HepG2 (cell line): ENCODE data around the gene SMIM28. TPM values are rescaled to one million over a fixed set of nuclear protein-coding genes. Genes with fewer than 3 reads are reported as not detected.

Experiments
- ATAC-seq: fragments of 200-7000 bp; cut with Tn5 transposase; 3 replicates; pipeline ENCODE4 v1.9.1; 2020; ENCODE audit warnings: mild to moderate bottlenecking, moderate library complexity
- BruUV-seq: library from RNA; stranded (reverse); fragments of 400-500 nt; replicated peaks from 2 replicates; lab custom pipeline; 2021; lab: Mats Ljungman, UMichigan
- CTCF ChIA-PET: fragments of 300-600 bp; formaldehyde crosslinking; extraction: SDS; loops from one replicate; lab custom pipeline; 2021; ENCODE audit warnings: low total read pairs, inconsistent platforms, low intra/inter-chr PET ratio; lab: Yijun Ruan, JAX
- POLR2A ChIA-PET: fragments of 350-600 bp; sonication (Branson Sonifier 250); formaldehyde crosslinking; loops from one replicate; lab custom pipeline; 2020; ENCODE audit warnings: antibody characterized with exemption, inconsistent platforms; lab: Yijun Ruan, JAX
- DNase-seq: peaks from one replicate; pipeline ENCODE4 v3.0.0-alpha.2; 2015; ENCODE audit warnings: low spot score
- FAIRE-seq: peaks from 3 replicates; lab custom pipeline; 2011; peaks lifted over from hg19 to GRCh38; lab: Jason Lieb, UNC
- H2AFZ ChIP-seq: one replicate; pipeline ENCODE4 v1.6.1; 2011; ENCODE audit warnings: low read length, inconsistent platforms
- H3K27ac ChIP-seq: fragments of 300-600 bp; 3 replicates; pipeline ENCODE4 v1.8.0; 2011; ENCODE audit warnings: mixed run types, mild to moderate bottlenecking, mixed read lengths, low read length, inconsistent platforms; ENCODE audit not compliant: insufficient read depth; ENCODE audit errors: extremely low read length
- H3K27me3 ChIP-seq, 2 experiments: fragments of 200-600 bp in 1 of 2; 2 replicates in 1 of 2; 3 replicates in 1 of 2; pipeline versions ENCODE4 v1.6.0 to v1.8.0; 2011; ENCODE audit warnings: low read length in 2 of 2, mild to moderate bottlenecking in 2 of 2, moderate library complexity in 2 of 2, inconsistent platforms in 1 of 2; ENCODE audit not compliant: insufficient read depth in 2 of 2, control insufficient read depth in 1 of 2
- H3K36me3 ChIP-seq, 2 experiments: fragments of 200-600 bp in 1 of 2; replicated peaks in 1 of 2; 2 replicates in 1 of 2; 3 replicates in 1 of 2; pipeline versions ENCODE4 v1.5.1 to v1.8.0; 2011; ENCODE audit warnings: low read length in 2 of 2, inconsistent platforms in 1 of 2; ENCODE audit not compliant: insufficient read depth in 2 of 2, control insufficient read depth in 1 of 2
- H3K4me1 ChIP-seq: 2 replicates; pipeline ENCODE4 v1.5.1; 2012; ENCODE audit warnings: low read length, inconsistent platforms; ENCODE audit not compliant: insufficient read depth
- H3K4me2 ChIP-seq: 2 replicates; pipeline ENCODE4 v1.6.0; 2011; ENCODE audit warnings: low read depth, low read length, inconsistent platforms
- H3K4me3 ChIP-seq, 3 experiments: fragments of 200-600 bp in 1 of 3; sonication (generic), shearing (Covaris generic) in 1 of 3; replicated peaks in 1 of 3; 2 replicates each; pipeline ENCODE4 v1.5.1; 2011 to 2016; ENCODE audit warnings: low read length in 3 of 3, inconsistent platforms in 2 of 3, low read depth in 2 of 3, mild to moderate bottlenecking in 2 of 3, control low read depth in 1 of 3, mixed read lengths in 1 of 3; ENCODE audit not compliant: insufficient read depth in 1 of 3
- H3K79me2 ChIP-seq: one replicate; pipeline ENCODE4 v1.6.1; 2011; ENCODE audit warnings: low read length, inconsistent platforms; ENCODE audit not compliant: insufficient read depth
- H3K9ac ChIP-seq: 2 replicates; pipeline ENCODE4 v1.6.0; 2011; ENCODE audit warnings: mild to moderate bottlenecking, low read depth, low read length, inconsistent platforms; ENCODE audit not compliant: insufficient read depth
- H3K9me3 ChIP-seq: 2 replicates; pipeline ENCODE4 v1.5.1; 2012; ENCODE audit warnings: mild to moderate bottlenecking, low read length
- H4K20me1 ChIP-seq: 2 replicates; pipeline ENCODE4 v1.6.0; 2011; ENCODE audit warnings: inconsistent platforms, mild to moderate bottlenecking, low read length, moderate library complexity; ENCODE audit not compliant: insufficient read depth
- FOXO4 ChIP-seq: sonication (generic); formaldehyde crosslinking; conservative IDR thresholded peaks from 2 replicates; pipeline ENCODE4 v1.8.1; 2023; ENCODE audit warnings: missing genetic modification reagents
- MTF2 ChIP-seq: sonication (generic); formaldehyde crosslinking; IDR thresholded peaks from 2 replicates; pipeline ENCODE4 v1.5.0; 2020; ENCODE audit warnings: missing genetic modification reagents, borderline replicate concordance
- NCOA1 ChIP-seq: sonication (generic); formaldehyde crosslinking; IDR thresholded peaks from 2 replicates; pipeline ENCODE4 v1.9.0; 2021; ENCODE audit warnings: missing genetic modification reagents
- NPAS2 ChIP-seq: sonication (generic); formaldehyde crosslinking; IDR thresholded peaks from 2 replicates; pipeline ENCODE4 v1.8.0; 2022; ENCODE audit warnings: mild to moderate bottlenecking, missing genetic modification reagents, borderline replicate concordance
- ZNF280B ChIP-seq: sonication (generic); formaldehyde crosslinking; IDR thresholded peaks from 2 replicates; pipeline ENCODE4 v1.5.0; 2020; ENCODE audit warnings: missing genetic modification reagents, mild to moderate bottlenecking, borderline replicate concordance
- WGBS: methylation state at CpG from one replicate; pipeline ENCODE4 v1.1.6; 2017; ENCODE audit warnings: low lambda C conversion rate; 5-methylcytosine and 5-hydroxymethylcytosine counted together
- in situ Hi-C: cut with HindIII; loops from 2 replicates; pipeline ENCODE4 v1.10.0; 2017; ENCODE audit warnings: low pct_unique_long_range_greater_than_20kb; ENCODE audit not compliant: extremely low pct_ligation_motif_present
- intact Hi-C: fragments of 100-400 bp; cut with micrococcal nuclease; formaldehyde crosslinking; loops from one replicate; pipeline ENCODE4 v1.10.0; 2022; ENCODE audit not compliant: unreplicated experiment
- polyA plus RNA-seq, 8 experiments: library from polyadenylated mRNA; depleted of rRNA in 3 of 8; stranded (reverse) in 7 of 8; unstranded in 1 of 8; fragments of >200 nt; fragmentation: Illumina TruSeq in 4 of 8; extraction: Trizol in 4 of 8; gene quantifications; 2 replicates each; pipeline versions ENCODE4 v1.2.1 to v1.2.3, GENCODE V29; 2011 to 2016; ENCODE audit warnings: low read depth in 4 of 8, missing spikeins in 1 of 8, mixed read lengths in 1 of 8; ENCODE audit not compliant: insufficient read depth in 1 of 8
- total RNA-seq, 5 experiments: library from RNA; depleted of rRNA; stranded (reverse); fragments of >200 nt; fragmentation: Illumina TruSeq; extraction: Trizol; gene quantifications; 2 replicates each; pipeline ENCODE4 v1.2.3, GENCODE V29; 2016; ENCODE audit warnings: low read depth in 1 of 5
- TF ChIP-seq, protein P1 (sequence below): IDR thresholded peaks from 2 replicates; pipeline ENCODE4 v1.4.0; 2020; ENCODE audit warnings: mild to moderate bottlenecking, missing genetic modification reagents
- TF ChIP-seq, protein P2 (sequence below): sonication (generic); formaldehyde crosslinking; IDR thresholded peaks from 2 replicates; pipeline ENCODE4 v1.4.0; 2020; ENCODE audit warnings: mild to moderate bottlenecking, missing genetic modification reagents
- TF ChIP-seq, protein P3 (sequence below): sonication (generic); formaldehyde crosslinking; IDR thresholded peaks from 2 replicates; pipeline ENCODE4 v1.5.0; 2020; ENCODE audit warnings: missing genetic modification reagents

Gene SMIM28
- total and polyA plus RNA-seq, 2 of the 13 experiments (the other 11 are each of a cell fraction or from before 2014, with no cell fraction given), result not detected

GRCh38 chr6:138422861-138423260, 45.2 kb downstream of the SMIM28 start (continued):
- TF ChIP-seq, protein P1, sequence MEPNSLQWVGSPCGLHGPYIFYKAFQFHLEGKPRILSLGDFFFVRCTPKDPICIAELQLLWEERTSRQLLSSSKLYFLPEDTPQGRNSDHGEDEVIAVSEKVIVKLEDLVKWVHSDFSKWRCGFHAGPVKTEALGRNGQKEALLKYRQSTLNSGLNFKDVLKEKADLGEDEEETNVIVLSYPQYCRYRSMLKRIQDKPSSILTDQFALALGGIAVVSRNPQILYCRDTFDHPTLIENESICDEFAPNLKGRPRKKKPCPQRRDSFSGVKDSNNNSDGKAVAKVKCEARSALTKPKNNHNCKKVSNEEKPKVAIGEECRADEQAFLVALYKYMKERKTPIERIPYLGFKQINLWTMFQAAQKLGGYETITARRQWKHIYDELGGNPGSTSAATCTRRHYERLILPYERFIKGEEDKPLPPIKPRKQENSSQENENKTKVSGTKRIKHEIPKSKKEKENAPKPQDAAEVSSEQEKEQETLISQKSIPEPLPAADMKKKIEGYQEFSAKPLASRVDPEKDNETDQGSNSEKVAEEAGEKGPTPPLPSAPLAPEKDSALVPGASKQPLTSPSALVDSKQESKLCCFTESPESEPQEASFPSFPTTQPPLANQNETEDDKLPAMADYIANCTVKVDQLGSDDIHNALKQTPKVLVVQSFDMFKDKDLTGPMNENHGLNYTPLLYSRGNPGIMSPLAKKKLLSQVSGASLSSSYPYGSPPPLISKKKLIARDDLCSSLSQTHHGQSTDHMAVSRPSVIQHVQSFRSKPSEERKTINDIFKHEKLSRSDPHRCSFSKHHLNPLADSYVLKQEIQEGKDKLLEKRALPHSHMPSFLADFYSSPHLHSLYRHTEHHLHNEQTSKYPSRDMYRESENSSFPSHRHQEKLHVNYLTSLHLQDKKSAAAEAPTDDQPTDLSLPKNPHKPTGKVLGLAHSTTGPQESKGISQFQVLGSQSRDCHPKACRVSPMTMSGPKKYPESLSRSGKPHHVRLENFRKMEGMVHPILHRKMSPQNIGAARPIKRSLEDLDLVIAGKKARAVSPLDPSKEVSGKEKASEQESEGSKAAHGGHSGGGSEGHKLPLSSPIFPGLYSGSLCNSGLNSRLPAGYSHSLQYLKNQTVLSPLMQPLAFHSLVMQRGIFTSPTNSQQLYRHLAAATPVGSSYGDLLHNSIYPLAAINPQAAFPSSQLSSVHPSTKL (CRISPR knock-in tag), result peak; percentile 48
- TF ChIP-seq, protein P2, sequence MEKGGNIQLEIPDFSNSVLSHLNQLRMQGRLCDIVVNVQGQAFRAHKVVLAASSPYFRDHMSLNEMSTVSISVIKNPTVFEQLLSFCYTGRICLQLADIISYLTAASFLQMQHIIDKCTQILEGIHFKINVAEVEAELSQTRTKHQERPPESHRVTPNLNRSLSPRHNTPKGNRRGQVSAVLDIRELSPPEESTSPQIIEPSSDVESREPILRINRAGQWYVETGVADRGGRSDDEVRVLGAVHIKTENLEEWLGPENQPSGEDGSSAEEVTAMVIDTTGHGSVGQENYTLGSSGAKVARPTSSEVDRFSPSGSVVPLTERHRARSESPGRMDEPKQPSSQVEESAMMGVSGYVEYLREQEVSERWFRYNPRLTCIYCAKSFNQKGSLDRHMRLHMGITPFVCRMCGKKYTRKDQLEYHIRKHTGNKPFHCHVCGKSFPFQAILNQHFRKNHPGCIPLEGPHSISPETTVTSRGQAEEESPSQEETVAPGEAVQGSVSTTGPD (CRISPR knock-in tag), result peak; percentile 90; the same call in 1 of the 2 replicates

GRCh38 chr6:138424004-138424904, 46.5 kb downstream of the SMIM28 start:
- H3K4me3 ChIP-seq, result no peak overlapping the region
- TF ChIP-seq ZNF280B (CRISPR knock-in tag) (peak; percentile 36; the same call in 1 of the 2 replicates), FOXO4 (CRISPR knock-in tag) (0 out of 2 replicates have a peak, but pooled peaks have one; percentile 42), NPAS2 (CRISPR knock-in tag) (0 out of 2 replicates have a peak, but pooled peaks have one; percentile 13), NCOA1 (CRISPR knock-in tag) (0 out of 2 replicates have a peak, but pooled peaks have one; percentile 63), MTF2 (CRISPR knock-in tag) (0 out of 2 replicates have a peak, but pooled peaks have one; percentile 45)
- TF ChIP-seq, protein P3, sequence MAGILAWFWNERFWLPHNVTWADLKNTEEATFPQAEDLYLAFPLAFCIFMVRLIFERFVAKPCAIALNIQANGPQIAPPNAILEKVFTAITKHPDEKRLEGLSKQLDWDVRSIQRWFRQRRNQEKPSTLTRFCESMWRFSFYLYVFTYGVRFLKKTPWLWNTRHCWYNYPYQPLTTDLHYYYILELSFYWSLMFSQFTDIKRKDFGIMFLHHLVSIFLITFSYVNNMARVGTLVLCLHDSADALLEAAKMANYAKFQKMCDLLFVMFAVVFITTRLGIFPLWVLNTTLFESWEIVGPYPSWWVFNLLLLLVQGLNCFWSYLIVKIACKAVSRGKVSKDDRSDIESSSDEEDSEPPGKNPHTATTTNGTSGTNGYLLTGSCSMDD (CRISPR knock-in tag), result no peak

More at GRCh38 chr6:138424004-138424904, 46.5 kb downstream of the SMIM28 start:
- Histone ChIP-seq H3K4me2 (no peak overlapping the region), H3K27ac (peak overlapping the region; percentile 36), H3K4me1 (peaks cover 36% of the 10 kb centered on the region), H3K36me3 (peaks cover 26 to 60% of the 10 kb centered on the region in 2 experiments), H3K9ac (no peak overlapping the region), H2AFZ (no peak overlapping the region), H3K9me3 (no peaks in the 10 kb centered on the region), H3K27me3 (no peaks in the 10 kb centered on the region), H3K79me2 (no peaks in the 10 kb centered on the region), H4K20me1 (no peaks in the 10 kb centered on the region)
- intact Hi-C loops (loop anchor here (5.0 kb wide), 1 partner anchor 348 kb away; the partner anchor contains the start of gene CCDC28A), in situ Hi-C loops (no loop called here)
- no TSS peak for BruUV-seq
- 97% methylated on average over 43 of the region's 48 CpGs for WGBS
- no peak for FAIRE-seq
- peak; percentile 17 for ATAC-seq
- CTCF ChIA-PET, result no interaction called here
- DNase-seq, result no peak
- POLR2A ChIA-PET, result no interaction called here
